OCI-LY3 (cell line): ENCODE results near the gene ARHGAP30.

ENCODE experiments used
- CTCF ChIP-seq: fragments of 200-600, 300-600 bp; sonication (generic); IDR thresholded peaks from 2 replicates; pipeline ENCODE4 v1.5.1; 2014; ENCODE audit warnings: antibody characterized with exemption, low read length, low read depth
- EZH2phosphoT487 ChIP-seq: fragments of 200-600 bp; shearing (Covaris generic); IDR thresholded peaks from 2 replicates; pipeline ENCODE4 v1.6.1; 2018; ENCODE audit warnings: antibody characterized with exemption, mixed run types, low read depth

GRCh38 chr1:161092621-161093028, 22.9 kb upstream of the ARHGAP30 start:
- TF ChIP-seq CTCF, result no peak
- TF ChIP-seq EZH2phosphoT487, result no peak
